ENCODE data around the gene PNPLA1. TPM values are rescaled to one million over a fixed set of nuclear protein-coding genes. Genes with fewer than 3 reads are reported as not detected.

PNPLA1 gene
- total and polyA plus RNA-seq, 10 of the 15 experiments (the other 5 are each of a cell fraction or from before 2014, with no cell fraction given): 0.04 TPM; not detected in 9

DNA sequence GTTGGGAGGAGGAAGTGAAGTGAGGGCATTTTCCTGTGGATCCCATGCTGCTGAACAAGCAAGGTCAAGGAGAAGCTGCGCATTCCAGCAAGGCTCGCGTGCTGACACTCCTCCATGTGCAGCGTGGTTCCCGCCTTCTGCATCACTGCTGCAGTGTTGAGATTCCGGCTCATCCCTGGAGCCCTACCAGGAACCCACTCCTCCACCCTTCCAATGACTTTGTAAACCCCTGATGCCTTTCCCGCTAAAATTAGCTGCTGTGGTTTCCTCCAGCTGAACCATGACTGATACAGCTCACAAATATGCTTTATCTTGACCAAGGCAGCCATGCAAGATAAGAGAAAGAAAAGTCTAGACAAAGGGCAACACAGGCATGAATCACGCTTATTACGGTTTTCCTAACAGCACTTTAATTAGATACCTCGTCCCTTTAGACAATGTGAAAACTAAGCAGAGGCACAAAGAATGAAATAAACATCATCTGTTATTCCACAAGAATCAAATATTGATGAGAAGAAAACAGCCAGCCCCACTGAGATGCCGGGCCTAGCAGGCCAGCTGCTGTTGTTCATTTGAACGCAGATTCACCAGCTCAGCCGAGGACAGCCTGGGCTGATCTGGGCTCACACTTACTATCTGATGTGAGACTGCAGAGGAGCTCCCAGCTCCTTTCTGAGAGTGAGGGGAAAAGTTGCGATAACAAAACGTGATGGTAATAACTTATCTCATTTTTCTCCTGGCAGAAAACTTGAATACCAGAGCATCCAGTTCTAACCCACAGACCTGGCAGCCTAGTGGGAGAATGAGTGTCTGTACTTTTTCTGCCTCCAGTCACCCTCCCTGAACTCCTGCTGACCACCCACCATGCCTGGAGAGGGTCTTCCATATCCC lies 81.1 kb downstream of the PNPLA1 start:
- Histone ChIP-seq H3K4me1 (ENCODE audit: control insufficient read depth, insufficient read depth, low read length) (no peaks in the 10 kb centered on the region), H2AFZ (ENCODE audit: control insufficient read depth, low read depth, low read length) (no peak overlapping the region), H3K4me3 (no peak overlapping the region), H3K9ac (ENCODE audit: control insufficient read depth, insufficient read depth, low read length) (no peak overlapping the region), H3K79me2 (ENCODE audit: control insufficient read depth, insufficient read depth, low read length) (no peaks in the 10 kb centered on the region), H3K27me3 (replicated peaks in 1 of 2; ENCODE audit: control insufficient read depth in 2 of 2, insufficient read depth in 2 of 2, low read length in 1 of 2) (no peaks in the 10 kb centered on the region), H3K36me3 (ENCODE audit: control insufficient read depth in 2 of 2, insufficient read depth in 2 of 2, low read length in 1 of 2) (no peaks in the 10 kb centered on the region), H3K9me3 (replicated peaks; ENCODE audit: control insufficient read depth, insufficient read depth, low read length) (no peaks in the 10 kb centered on the region), H3K4me2 (ENCODE audit: control insufficient read depth, insufficient read depth) (no peak overlapping the region), H3K27ac (ENCODE audit: control insufficient read depth, insufficient read depth) (no peak overlapping the region), H4K20me1 (ENCODE audit: control insufficient read depth, insufficient read depth) (no peaks in the 10 kb centered on the region)
- in situ Hi-C loops (cut with MboI) (no loop called here), intact Hi-C loops (cut with micrococcal nuclease; ENCODE audit: unreplicated experiment) (no loop called here)
- ChIA-PET RAD21 (ENCODE audit: unreplicated experiment) (interaction anchor here (0.8 to 11.7 kb wide), 3 partner anchors 11 to 49 kb away, joined by 3 to 311 read pairs (median 3); partner anchors contain the start of gene BNIP5), POLR2A (interaction anchor here (0.9 to 1.0 kb wide), 2 partner anchors 11 to 14 kb away, joined by 3 to 4 read pairs; no protein-coding TSS in a partner anchor), SMC1A (ENCODE audit: uncharacterized antibody, unreplicated experiment) (interaction anchor here (1.7 to 19.6 kb wide), 3 partner anchors 8 to 11 kb away, joined by 6 to 386 read pairs (median 33); partner anchors contain the start of gene BNIP5), CTCF (interaction anchor here (1.2 to 19.9 kb wide), 4 partner anchors 6 to 256 kb away, joined by 3 to 483 read pairs (median 244); partner anchors contain the start of gene BNIP5)
- TF ChIP-seq KAT2A (conservative IDR thresholded peaks at IDR 0.05; ENCODE audit: control insufficient read depth, low read depth, low read length): no peak
- no peak for TF ChIP-seq SIN3A (IDR thresholded peaks at IDR 0.05; ENCODE audit: low read depth, low read length)
- TF ChIP-seq, protein P1, sequence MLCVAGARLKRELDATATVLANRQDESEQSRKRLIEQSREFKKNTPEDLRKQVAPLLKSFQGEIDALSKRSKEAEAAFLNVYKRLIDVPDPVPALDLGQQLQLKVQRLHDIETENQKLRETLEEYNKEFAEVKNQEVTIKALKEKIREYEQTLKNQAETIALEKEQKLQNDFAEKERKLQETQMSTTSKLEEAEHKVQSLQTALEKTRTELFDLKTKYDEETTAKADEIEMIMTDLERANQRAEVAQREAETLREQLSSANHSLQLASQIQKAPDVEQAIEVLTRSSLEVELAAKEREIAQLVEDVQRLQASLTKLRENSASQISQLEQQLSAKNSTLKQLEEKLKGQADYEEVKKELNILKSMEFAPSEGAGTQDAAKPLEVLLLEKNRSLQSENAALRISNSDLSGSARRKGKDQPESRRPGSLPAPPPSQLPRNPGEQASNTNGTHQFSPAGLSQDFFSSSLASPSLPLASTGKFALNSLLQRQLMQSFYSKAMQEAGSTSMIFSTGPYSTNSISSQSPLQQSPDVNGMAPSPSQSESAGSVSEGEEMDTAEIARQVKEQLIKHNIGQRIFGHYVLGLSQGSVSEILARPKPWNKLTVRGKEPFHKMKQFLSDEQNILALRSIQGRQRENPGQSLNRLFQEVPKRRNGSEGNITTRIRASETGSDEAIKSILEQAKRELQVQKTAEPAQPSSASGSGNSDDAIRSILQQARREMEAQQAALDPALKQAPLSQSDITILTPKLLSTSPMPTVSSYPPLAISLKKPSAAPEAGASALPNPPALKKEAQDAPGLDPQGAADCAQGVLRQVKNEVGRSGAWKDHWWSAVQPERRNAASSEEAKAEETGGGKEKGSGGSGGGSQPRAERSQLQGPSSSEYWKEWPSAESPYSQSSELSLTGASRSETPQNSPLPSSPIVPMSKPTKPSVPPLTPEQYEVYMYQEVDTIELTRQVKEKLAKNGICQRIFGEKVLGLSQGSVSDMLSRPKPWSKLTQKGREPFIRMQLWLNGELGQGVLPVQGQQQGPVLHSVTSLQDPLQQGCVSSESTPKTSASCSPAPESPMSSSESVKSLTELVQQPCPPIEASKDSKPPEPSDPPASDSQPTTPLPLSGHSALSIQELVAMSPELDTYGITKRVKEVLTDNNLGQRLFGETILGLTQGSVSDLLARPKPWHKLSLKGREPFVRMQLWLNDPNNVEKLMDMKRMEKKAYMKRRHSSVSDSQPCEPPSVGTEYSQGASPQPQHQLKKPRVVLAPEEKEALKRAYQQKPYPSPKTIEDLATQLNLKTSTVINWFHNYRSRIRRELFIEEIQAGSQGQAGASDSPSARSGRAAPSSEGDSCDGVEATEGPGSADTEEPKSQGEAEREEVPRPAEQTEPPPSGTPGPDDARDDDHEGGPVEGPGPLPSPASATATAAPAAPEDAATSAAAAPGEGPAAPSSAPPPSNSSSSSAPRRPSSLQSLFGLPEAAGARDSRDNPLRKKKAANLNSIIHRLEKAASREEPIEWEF (IDR thresholded peaks at IDR 0.05; ENCODE audit: insufficient replicate concordance, low read depth, low read length): no peak
- FAIRE-seq (no peak), DNase-seq (ENCODE audit: low read depth, low spot score) (no peak), ATAC-seq (no peak)
- 77% methylated on average over 15 of the region's 15 CpGs for WGBS (ENCODE audit: insufficient coverage, insufficient replicate concordance, low lambda C conversion rate, missing lambda C conversion rate)
- BruUV-seq (replicated peaks): no TSS peak
